ENCODE data around the gene SEC61A2.

DNA sequence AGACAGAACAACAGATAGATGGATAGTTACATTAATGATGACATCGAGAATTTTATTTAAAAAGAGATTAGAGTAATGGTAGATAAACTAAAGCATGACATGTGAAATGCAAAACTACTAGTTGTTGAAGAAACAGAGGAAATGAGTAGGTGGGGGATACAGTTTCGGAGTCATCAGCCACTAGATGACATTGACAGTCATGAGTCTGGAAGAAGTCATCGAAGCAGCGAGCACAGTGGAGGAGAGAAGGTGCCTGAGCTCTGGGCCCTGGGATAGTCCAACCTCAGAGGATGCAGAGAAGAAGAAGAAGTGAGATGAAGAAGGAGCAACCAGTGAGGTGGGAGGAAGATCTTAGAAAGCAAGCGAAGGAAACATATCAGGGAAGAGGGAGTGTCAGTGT, 20.2 kb upstream of the SEC61A2 start:
- TF ChIP-seq, protein P1, sequence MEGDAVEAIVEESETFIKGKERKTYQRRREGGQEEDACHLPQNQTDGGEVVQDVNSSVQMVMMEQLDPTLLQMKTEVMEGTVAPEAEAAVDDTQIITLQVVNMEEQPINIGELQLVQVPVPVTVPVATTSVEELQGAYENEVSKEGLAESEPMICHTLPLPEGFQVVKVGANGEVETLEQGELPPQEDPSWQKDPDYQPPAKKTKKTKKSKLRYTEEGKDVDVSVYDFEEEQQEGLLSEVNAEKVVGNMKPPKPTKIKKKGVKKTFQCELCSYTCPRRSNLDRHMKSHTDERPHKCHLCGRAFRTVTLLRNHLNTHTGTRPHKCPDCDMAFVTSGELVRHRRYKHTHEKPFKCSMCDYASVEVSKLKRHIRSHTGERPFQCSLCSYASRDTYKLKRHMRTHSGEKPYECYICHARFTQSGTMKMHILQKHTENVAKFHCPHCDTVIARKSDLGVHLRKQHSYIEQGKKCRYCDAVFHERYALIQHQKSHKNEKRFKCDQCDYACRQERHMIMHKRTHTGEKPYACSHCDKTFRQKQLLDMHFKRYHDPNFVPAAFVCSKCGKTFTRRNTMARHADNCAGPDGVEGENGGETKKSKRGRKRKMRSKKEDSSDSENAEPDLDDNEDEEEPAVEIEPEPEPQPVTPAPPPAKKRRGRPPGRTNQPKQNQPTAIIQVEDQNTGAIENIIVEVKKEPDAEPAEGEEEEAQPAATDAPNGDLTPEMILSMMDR (IDR thresholded peaks at IDR 0.05; ENCODE audit: low read depth, low read length, poor library complexity, severe bottlenecking) = no peak
- TF ChIP-seq EZH2phosphoT487 (IDR thresholded peaks at IDR 0.05; ENCODE audit: borderline replicate concordance, low read length) = no peak

Measured in DOHH2 (cell line).